Measurements from ENCODE around the gene MCF2L2. TPM values are rescaled to one million over a fixed set of nuclear protein-coding genes. Genes with fewer than 3 reads are reported as not detected.
A peak's percentile ranks its signal among the peaks of the same experiment; 100 is the strongest.

Gene MCF2L2
- total and polyA plus RNA-seq, 9 of the 15 experiments (the other 6 are each of a cell fraction or from before 2014, with no cell fraction given) = 0.56 to 4.2 (median 3.0) TPM

GRCh38 chr3:183454064-183454463, 25.6 kb upstream of the MCF2L2 start (continued):
- no peak for TF ChIP-seq SMC3 (conservative IDR thresholded peaks at IDR 0.05; ENCODE audit: insufficient read depth, low read depth, low read length)
- TF ChIP-seq RFX1 (IDR thresholded peaks at IDR 0.05) = no peak
- TF ChIP-seq U2AF1 (optimal IDR thresholded peaks at IDR 0.05; ENCODE audit: low read depth, low read length) = no peak

- no peaks in the 10 kb centered on the region for H3K9me1 ChIP-seq (ENCODE audit: control insufficient read depth, insufficient read depth, low read length)
- in situ Hi-C loops (cut with MboI) (no loop called here), intact Hi-C loops (cut with micrococcal nuclease) (loop anchor here (5.0 kb wide), 2 partner anchors 37 to 57 kb away; no protein-coding TSS in a partner anchor)
- H3K9ac ChIP-seq (ENCODE audit: insufficient read depth in 1 of 2, low read depth in 2 of 2, low read length in 2 of 2) = peak overlapping the region in 1 of 2 experiments; percentile 79; a peak in 2 of 4 replicates
- peak overlapping the region; percentile 79 for H3K4me2 ChIP-seq (ENCODE audit: insufficient read depth, low read length)
- TF ChIP-seq ZFX (CRISPR knock-in tag; IDR thresholded peaks at IDR 0.05) = peak; percentile 15; the same call in 1 of the 2 replicates
- TF ChIP-seq PHTF2 (CRISPR knock-in tag; IDR thresholded peaks at IDR 0.05) = no peak
- peak; percentile 69; the same call in 1 of the 2 replicates for TF ChIP-seq HMBOX1 (IDR thresholded peaks at IDR 0.05)
- DNase-seq (ENCODE audit: extremely low read depth in 1 of 4, low spot score in 3 of 4) (no peak), ATAC-seq (no peak), FAIRE-seq (no peak)
- peaks cover 22% of the 10 kb centered on the region; the same call in 2 of the 3 replicates for H3K36me3 ChIP-seq (ENCODE audit: control insufficient read depth, insufficient read depth, low read length)
- peak overlapping the region; percentile 21; the same call in 1 of the 2 replicates for H3K4me3 ChIP-seq
- CTCF ChIA-PET (ENCODE audit: low intra/inter-chr PET ratio) = no interaction called here
- H4K20me1 ChIP-seq (replicated peaks; ENCODE audit: control insufficient read depth, insufficient read depth, low read length) = no peaks in the 10 kb centered on the region
- H3K4me1 ChIP-seq (replicated peaks in 1 of 2; ENCODE audit: control insufficient read depth in 2 of 2, insufficient read depth in 2 of 2, low read length in 2 of 2) = peaks cover 0 to 7% of the 10 kb centered on the region in 2 experiments; a peak in 2 of 5 replicates
- no peaks in the 10 kb centered on the region for H3K27me3 ChIP-seq (ENCODE audit: control insufficient read depth in 2 of 2, insufficient read depth in 2 of 2, low read length in 2 of 2)
- no TSS peak for BruUV-seq (replicated peaks)
- H3K27ac ChIP-seq (ENCODE audit: extremely low read depth, low read depth, low read length) = peak overlapping the region; percentile 37
- POLR2A ChIA-PET = interaction anchor here (0.5 to 3.6 kb wide), 6 partner anchors 10 to 92 kb away, joined by 3 to 19 read pairs (median 4); no protein-coding TSS in a partner anchor
- peak overlapping the region; percentile 23 for H2AFZ ChIP-seq (ENCODE audit: low read depth, low read length)
- no peaks in the 10 kb centered on the region; the same call in 1 of the 2 replicates for H3K9me3 ChIP-seq (replicated peaks; ENCODE audit: control insufficient read depth, insufficient read depth, low read depth, low read length)
- peaks cover 31% of the 10 kb centered on the region for H3K79me2 ChIP-seq (ENCODE audit: control insufficient read depth, insufficient read depth, low read length)
- 29% methylated on average over 1 of the region's 1 CpG for WGBS (ENCODE audit: insufficient coverage, low coverage, missing lambda C conversion rate)
Observed at GRCh38 chr3:183449791-183450190, 21.4 kb upstream of the MCF2L2 start.
